ENCODE measurements around the gene PHACTR2. TPM values are rescaled to one million over a fixed set of nuclear protein-coding genes. Genes with fewer than 3 reads are reported as not detected.

Gene PHACTR2
- total and polyA plus RNA-seq, 11 donors, result 10.2 to 101 (median 67.9) TPM

DNA sequence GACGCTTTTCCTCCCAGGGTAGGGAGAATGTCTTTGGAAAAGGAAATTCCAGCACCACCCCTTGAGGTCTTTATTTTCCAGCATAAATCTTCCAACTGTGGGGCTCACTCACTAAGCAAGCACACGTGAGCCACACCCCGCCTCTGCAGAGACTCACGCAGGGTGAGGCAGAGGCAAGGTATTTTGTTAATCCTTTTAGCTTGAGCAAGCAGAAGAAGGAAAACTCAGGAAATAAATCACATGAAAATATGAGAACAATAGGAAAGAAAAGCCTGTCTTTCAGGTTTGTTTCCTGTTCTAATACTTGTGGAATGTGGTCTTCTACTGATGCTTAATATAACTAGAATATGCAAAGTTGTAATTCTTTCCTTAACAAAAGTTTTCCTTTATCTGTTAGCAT lies 4.1 kb upstream of the PHACTR2 start:
- no peak for DNase-seq
- no peak for ATAC-seq
- H3K36me3 ChIP-seq, result no peaks in the 10 kb centered on the region
- H3K27ac ChIP-seq, result peak overlapping the region in 9 of 12 donors; percentile 0 to 98 (median 36)
- no peak for TF ChIP-seq POLR2A (IDR thresholded peaks at IDR 0.05)
- TF ChIP-seq CTCF (IDR thresholded peaks at IDR 0.05), result no peak
- H3K9me3 ChIP-seq, result peaks cover 0 to 12% (median 0%) of the 10 kb centered on the region in 12 donors
- H3K4me1 ChIP-seq, result peaks cover 0 to 45% (median 27%) of the 10 kb centered on the region in 12 donors
- no peak overlapping the region for H3K4me3 ChIP-seq
- intact Hi-C loops (cut with DNase I), result loop anchor here in 7 of 10 donors (10.0 kb wide), 3 partner anchors 71 to 171 kb away; partner anchors contain the start of gene LTV1 (in 5 of the 7)
- 43 to 64% (median 54%) methylated on average over 4 of the region's 4 CpGs for WGBS, 4 donors
- H3K27me3 ChIP-seq, result no peaks in the 10 kb centered on the region

GRCh38 chr6:143674483-143675381 lies 3.0 kb upstream of the PHACTR2 start:
- Histone ChIP-seq H3K36me3 (no peaks in the 10 kb centered on the region), H3K9me3 (peaks cover 0 to 2% (median 0%) of the 10 kb centered on the region in 12 donors), H3K27me3 (no peaks in the 10 kb centered on the region), H3K27ac (peak overlapping the region in 10 of 12 donors; percentile 5 to 98 (median 38)), H3K4me3 (no peak overlapping the region), H3K4me1 (peaks cover 0 to 53% (median 30%) of the 10 kb centered on the region in 12 donors)
- ATAC-seq (peak in 1 of 4 donors; percentile 31), DNase-seq (peak in 2 of 5 donors; percentile 60 to 62)
- TF ChIP-seq POLR2A (IDR thresholded peaks at IDR 0.05) (no peak), CTCF (IDR thresholded peaks at IDR 0.05) (no peak)
- intact Hi-C loops (cut with DNase I), result loop anchor here (5.0 to 10.0 kb wide), 9 partner anchors 68 to 338 kb away; partner anchors contain the start of genes LTV1 (in 7 of the 10) and FUCA2 (in 1 of the 10)
- 88 to 91% (median 90%) methylated on average over 3 of the region's 3 CpGs for WGBS, 4 donors

- intact Hi-C loops (cut with DNase I), result loop anchor here (5.0 to 10.0 kb wide), 9 partner anchors 67 to 337 kb away; partner anchors contain the start of genes LTV1 (in 7 of the 10) and FUCA2 (in 1 of the 10)
- peaks cover 0 to 59% (median 30%) of the 10 kb centered on the region in 12 donors for H3K4me1 ChIP-seq
- DNase-seq, result no peak
These were observed 2.3 kb upstream of the PHACTR2 start for GRCh38 chr6:143675382-143675900.

More at GRCh38 chr6:143675382-143675900, 2.3 kb upstream of the PHACTR2 start:
- TF ChIP-seq CTCF (IDR thresholded peaks at IDR 0.05) (no peak), POLR2A (IDR thresholded peaks at IDR 0.05) (no peak)
- Histone ChIP-seq H3K4me3 (no peak overlapping the region), H3K27ac (peak overlapping the region in 9 of 12 donors; percentile 5 to 98 (median 35)), H3K36me3 (no peaks in the 10 kb centered on the region), H3K9me3 (no peaks in the 10 kb centered on the region), H3K27me3 (no peaks in the 10 kb centered on the region)
- ATAC-seq, result no peak

All from heart left ventricle (tissue), 16 donors.